GM12878 (cell line): ENCODE data around the gene COG1. TPM values are rescaled to one million over a fixed set of nuclear protein-coding genes. Genes with fewer than 3 reads are reported as not detected.
A peak's percentile ranks its signal among the peaks of the same experiment; 100 is the strongest.

Source experiments
- BHLHE40 ChIP-seq, 2 experiments: fragments of 450-650 bp in 1 of 2; IDR thresholded peaks; 2 replicates each; pipeline ENCODE4 v1.6.1; 2011 to 2017; ENCODE audit warnings: low read depth in 2 of 2, borderline replicate concordance in 1 of 2, improper control_type of control experiment in 1 of 2, low read length in 1 of 2, mild to moderate bottlenecking in 1 of 2
- DPF2 ChIP-seq: fragments of 450-650 bp; IDR thresholded peaks from 2 replicates; pipeline ENCODE4 v1.6.1; 2017; ENCODE audit warnings: mild to moderate bottlenecking
- FOS ChIP-seq: IDR thresholded peaks from 3 replicates; pipeline ENCODE4 v1.6.1; 2011; ENCODE audit warnings: borderline replicate concordance; ENCODE audit not compliant: insufficient read length; ENCODE audit errors: extremely low read depth
- JUNB ChIP-seq: IDR thresholded peaks from 2 replicates; pipeline ENCODE4 v1.6.1; 2016; ENCODE audit warnings: antibody characterized with exemption, mild to moderate bottlenecking
- KLF5 ChIP-seq: fragments of 450-650 bp; IDR thresholded peaks from 2 replicates; pipeline ENCODE4 v1.6.1; 2014; ENCODE audit warnings: mild to moderate bottlenecking; ENCODE audit not compliant: partially characterized antibody
- NFIC ChIP-seq: IDR thresholded peaks from 2 replicates; pipeline ENCODE4 v1.6.1; 2012; ENCODE audit warnings: low read depth, mild to moderate bottlenecking, inconsistent platforms, low read length, moderate library complexity
- NR2C2 ChIP-seq: IDR thresholded peaks from 2 replicates; pipeline ENCODE4 v1.6.1; 2011; ENCODE audit warnings: borderline replicate concordance, low read depth; ENCODE audit not compliant: control insufficient read depth, insufficient read length
- SIX5 ChIP-seq: IDR thresholded peaks from 2 replicates; pipeline ENCODE4 v1.6.1; 2011; ENCODE audit warnings: mild to moderate bottlenecking, low read depth, low read length, moderate library complexity; ENCODE audit not compliant: severe bottlenecking
- SMAD1 ChIP-seq: fragments of 450-650 bp; IDR thresholded peaks from 2 replicates; pipeline ENCODE4 v1.6.1; 2018; ENCODE audit warnings: mild to moderate bottlenecking, low read depth; ENCODE audit not compliant: partially characterized antibody
- SP1 ChIP-seq: IDR thresholded peaks from one replicate; pipeline ENCODE4 v1.6.1; 2011; ENCODE audit warnings: low read depth, low read length
- TBL1XR1 ChIP-seq: IDR thresholded peaks from 2 replicates; pipeline ENCODE4 v1.6.1; 2012; ENCODE audit warnings: low read depth, low read length, improper control_type of control experiment
- ZSCAN29 ChIP-seq: fragments of 450-650 bp; IDR thresholded peaks from 2 replicates; pipeline ENCODE4 v1.6.1; 2017; ENCODE audit warnings: mild to moderate bottlenecking, moderate library complexity
- polyA plus RNA-seq, 11 experiments: library from polyadenylated mRNA; depleted of rRNA in 4 of 11; unstranded in 6 of 11; stranded (reverse) in 5 of 11; fragments of >200 nt; fragmentation: Nextera tagmentation in 4 of 11; fragmentation: Illumina TruSeq in 1 of 11; extraction: Ambion mirVana in 4 of 11; extraction: Trizol in 1 of 11; gene quantifications; 1 replicate in 1 of 11; 2 replicates in 10 of 11; pipeline versions ENCODE4 v1.2.1 to v1.2.3, GENCODE V29; 2011 to 2016; ENCODE audit warnings: inconsistent platforms in 2 of 11, missing spikeins in 2 of 11, low read depth in 1 of 11
- total RNA-seq, 4 experiments: library from RNA; depleted of rRNA in 3 of 4; stranded (reverse); fragments of >200 nt in 3 of 4; fragmentation: Illumina TruSeq in 1 of 4; extraction: Trizol in 1 of 4; gene quantifications; 2 replicates each; pipeline versions ENCODE4 v1.2.1 to v1.2.3, GENCODE V29; 2013 to 2021
- TF ChIP-seq, protein P1 (sequence below): fragments of 450-650 bp; IDR thresholded peaks from 2 replicates; pipeline ENCODE4 v1.6.1; 2017; ENCODE audit warnings: mild to moderate bottlenecking, low read depth, inconsistent platforms; ENCODE audit not compliant: poor library complexity, severe bottlenecking
- TF ChIP-seq, protein P2 (sequence below): fragments of 450-650 bp; IDR thresholded peaks from 2 replicates; pipeline ENCODE4 v1.6.1; 2017; ENCODE audit warnings: low read depth, mild to moderate bottlenecking, moderate library complexity
- TF ChIP-seq, protein P3 (sequence below): fragments of 450-650 bp; IDR thresholded peaks from 2 replicates; pipeline ENCODE4 v1.6.1; 2014; ENCODE audit warnings: mild to moderate bottlenecking
- TF ChIP-seq, protein P4 (sequence below): IDR thresholded peaks from 2 replicates; pipeline ENCODE4 v1.6.1; 2012; ENCODE audit warnings: improper control_type of control experiment, low read depth, low read length; ENCODE audit not compliant: insufficient replicate concordance
- TF ChIP-seq, protein P5 (sequence below): IDR thresholded peaks from 2 replicates; pipeline ENCODE4 v1.6.1; 2011; ENCODE audit warnings: low read depth, low read length, improper control_type of control experiment, borderline replicate concordance

Gene COG1
- total and polyA plus RNA-seq, 10 of the 15 experiments (the other 5 are each of a cell fraction or from before 2014, with no cell fraction given), result 10.5 to 24.1 (median 18.1) TPM

DNA sequence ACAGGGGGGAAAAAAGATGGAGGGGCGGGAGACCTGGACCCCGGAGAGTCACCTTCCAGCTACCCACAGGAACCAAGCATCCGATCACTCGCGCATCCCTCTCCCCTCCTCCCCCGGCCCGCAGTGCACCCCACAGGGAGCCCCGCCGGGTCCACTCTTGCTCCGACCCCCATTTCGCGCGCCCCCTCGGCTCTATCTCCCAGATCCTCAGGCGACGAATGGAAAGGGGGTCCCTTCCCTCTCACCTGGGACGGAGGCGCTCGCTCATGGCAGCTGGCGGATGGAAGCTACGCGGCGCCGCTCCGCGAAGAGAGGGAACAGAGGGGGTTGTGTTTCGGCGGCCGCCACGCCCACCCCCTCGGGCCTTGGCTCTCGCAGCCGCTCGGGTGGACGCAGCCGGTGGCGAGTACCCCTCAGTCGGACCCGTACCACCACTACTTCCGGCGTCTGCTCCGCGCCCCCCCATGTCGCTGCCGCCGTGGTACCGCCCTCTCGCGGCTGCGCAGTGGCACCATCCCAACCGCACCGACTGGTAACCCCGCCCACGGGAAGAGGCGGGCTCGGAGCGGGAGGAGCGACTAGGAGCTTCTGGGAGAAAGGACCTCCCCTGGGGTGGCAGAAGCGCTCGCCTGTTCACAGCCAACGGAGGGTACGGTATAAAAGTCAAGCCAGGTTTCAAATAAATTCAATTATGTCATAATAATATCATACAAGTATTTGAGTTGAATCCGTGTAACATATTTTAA lies 39.2 kb downstream of the COG1 start (continued):
- TF ChIP-seq, protein P1, sequence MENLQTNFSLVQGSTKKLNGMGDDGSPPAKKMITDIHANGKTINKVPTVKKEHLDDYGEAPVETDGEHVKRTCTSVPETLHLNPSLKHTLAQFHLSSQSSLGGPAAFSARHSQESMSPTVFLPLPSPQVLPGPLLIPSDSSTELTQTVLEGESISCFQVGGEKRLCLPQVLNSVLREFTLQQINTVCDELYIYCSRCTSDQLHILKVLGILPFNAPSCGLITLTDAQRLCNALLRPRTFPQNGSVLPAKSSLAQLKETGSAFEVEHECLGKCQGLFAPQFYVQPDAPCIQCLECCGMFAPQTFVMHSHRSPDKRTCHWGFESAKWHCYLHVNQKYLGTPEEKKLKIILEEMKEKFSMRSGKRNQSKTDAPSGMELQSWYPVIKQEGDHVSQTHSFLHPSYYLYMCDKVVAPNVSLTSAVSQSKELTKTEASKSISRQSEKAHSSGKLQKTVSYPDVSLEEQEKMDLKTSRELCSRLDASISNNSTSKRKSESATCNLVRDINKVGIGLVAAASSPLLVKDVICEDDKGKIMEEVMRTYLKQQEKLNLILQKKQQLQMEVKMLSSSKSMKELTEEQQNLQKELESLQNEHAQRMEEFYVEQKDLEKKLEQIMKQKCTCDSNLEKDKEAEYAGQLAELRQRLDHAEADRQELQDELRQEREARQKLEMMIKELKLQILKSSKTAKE, result peak; percentile 61
- TF ChIP-seq, protein P2, sequence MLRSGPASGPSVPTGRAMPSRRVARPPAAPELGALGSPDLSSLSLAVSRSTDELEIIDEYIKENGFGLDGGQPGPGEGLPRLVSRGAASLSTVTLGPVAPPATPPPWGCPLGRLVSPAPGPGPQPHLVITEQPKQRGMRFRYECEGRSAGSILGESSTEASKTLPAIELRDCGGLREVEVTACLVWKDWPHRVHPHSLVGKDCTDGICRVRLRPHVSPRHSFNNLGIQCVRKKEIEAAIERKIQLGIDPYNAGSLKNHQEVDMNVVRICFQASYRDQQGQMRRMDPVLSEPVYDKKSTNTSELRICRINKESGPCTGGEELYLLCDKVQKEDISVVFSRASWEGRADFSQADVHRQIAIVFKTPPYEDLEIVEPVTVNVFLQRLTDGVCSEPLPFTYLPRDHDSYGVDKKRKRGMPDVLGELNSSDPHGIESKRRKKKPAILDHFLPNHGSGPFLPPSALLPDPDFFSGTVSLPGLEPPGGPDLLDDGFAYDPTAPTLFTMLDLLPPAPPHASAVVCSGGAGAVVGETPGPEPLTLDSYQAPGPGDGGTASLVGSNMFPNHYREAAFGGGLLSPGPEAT, result no peak
- TF ChIP-seq NR2C2 (no peak), SMAD1 (no peak), FOS (no peak), KLF5 (peak; percentile 96), ZSCAN29 (no peak), SP1 (peak; percentile 67), DPF2 (peak; percentile 75), TBL1XR1 (no peak; the same call in 1 of the 2 replicates), JUNB (no peak), BHLHE40 (IDR thresholded peaks at IDR 0.05; ENCODE audit: borderline replicate concordance in 1 of 2, low read depth in 2 of 2, low read length in 1 of 2) (peak; percentile 57 to 73), SIX5 (peak; percentile 12), NFIC (no peak)
- TF ChIP-seq, protein P3, sequence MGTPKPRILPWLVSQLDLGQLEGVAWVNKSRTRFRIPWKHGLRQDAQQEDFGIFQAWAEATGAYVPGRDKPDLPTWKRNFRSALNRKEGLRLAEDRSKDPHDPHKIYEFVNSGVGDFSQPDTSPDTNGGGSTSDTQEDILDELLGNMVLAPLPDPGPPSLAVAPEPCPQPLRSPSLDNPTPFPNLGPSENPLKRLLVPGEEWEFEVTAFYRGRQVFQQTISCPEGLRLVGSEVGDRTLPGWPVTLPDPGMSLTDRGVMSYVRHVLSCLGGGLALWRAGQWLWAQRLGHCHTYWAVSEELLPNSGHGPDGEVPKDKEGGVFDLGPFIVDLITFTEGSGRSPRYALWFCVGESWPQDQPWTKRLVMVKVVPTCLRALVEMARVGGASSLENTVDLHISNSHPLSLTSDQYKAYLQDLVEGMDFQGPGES, result no peak
- TF ChIP-seq, protein P4, sequence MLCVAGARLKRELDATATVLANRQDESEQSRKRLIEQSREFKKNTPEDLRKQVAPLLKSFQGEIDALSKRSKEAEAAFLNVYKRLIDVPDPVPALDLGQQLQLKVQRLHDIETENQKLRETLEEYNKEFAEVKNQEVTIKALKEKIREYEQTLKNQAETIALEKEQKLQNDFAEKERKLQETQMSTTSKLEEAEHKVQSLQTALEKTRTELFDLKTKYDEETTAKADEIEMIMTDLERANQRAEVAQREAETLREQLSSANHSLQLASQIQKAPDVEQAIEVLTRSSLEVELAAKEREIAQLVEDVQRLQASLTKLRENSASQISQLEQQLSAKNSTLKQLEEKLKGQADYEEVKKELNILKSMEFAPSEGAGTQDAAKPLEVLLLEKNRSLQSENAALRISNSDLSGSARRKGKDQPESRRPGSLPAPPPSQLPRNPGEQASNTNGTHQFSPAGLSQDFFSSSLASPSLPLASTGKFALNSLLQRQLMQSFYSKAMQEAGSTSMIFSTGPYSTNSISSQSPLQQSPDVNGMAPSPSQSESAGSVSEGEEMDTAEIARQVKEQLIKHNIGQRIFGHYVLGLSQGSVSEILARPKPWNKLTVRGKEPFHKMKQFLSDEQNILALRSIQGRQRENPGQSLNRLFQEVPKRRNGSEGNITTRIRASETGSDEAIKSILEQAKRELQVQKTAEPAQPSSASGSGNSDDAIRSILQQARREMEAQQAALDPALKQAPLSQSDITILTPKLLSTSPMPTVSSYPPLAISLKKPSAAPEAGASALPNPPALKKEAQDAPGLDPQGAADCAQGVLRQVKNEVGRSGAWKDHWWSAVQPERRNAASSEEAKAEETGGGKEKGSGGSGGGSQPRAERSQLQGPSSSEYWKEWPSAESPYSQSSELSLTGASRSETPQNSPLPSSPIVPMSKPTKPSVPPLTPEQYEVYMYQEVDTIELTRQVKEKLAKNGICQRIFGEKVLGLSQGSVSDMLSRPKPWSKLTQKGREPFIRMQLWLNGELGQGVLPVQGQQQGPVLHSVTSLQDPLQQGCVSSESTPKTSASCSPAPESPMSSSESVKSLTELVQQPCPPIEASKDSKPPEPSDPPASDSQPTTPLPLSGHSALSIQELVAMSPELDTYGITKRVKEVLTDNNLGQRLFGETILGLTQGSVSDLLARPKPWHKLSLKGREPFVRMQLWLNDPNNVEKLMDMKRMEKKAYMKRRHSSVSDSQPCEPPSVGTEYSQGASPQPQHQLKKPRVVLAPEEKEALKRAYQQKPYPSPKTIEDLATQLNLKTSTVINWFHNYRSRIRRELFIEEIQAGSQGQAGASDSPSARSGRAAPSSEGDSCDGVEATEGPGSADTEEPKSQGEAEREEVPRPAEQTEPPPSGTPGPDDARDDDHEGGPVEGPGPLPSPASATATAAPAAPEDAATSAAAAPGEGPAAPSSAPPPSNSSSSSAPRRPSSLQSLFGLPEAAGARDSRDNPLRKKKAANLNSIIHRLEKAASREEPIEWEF, result no peak
- TF ChIP-seq, protein P5, sequence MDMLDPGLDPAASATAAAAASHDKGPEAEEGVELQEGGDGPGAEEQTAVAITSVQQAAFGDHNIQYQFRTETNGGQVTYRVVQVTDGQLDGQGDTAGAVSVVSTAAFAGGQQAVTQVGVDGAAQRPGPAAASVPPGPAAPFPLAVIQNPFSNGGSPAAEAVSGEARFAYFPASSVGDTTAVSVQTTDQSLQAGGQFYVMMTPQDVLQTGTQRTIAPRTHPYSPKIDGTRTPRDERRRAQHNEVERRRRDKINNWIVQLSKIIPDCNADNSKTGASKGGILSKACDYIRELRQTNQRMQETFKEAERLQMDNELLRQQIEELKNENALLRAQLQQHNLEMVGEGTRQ, result no peak
